CD8-positive, alpha-beta memory T cell (primary cell): Measurements from ENCODE around the gene INO80C. TPM values are rescaled to one million over a fixed set of nuclear protein-coding genes. Genes with fewer than 3 reads are reported as not detected.

Experiments used
- CTCF ChIA-PET: fragments of 350-600 bp; sonication (Branson Sonifier 250); formaldehyde crosslinking; loops from one replicate; lab custom pipeline; 2021; ENCODE audit warnings: antibody characterized with exemption; lab: Charles Lee
- POLR2A ChIA-PET: fragments of 350-600 bp; sonication (Branson Sonifier 250); formaldehyde crosslinking; loops from one replicate; lab custom pipeline; 2021; ENCODE audit warnings: antibody characterized with exemption; lab: Charles Lee
- DNase-seq, 5 donors: peaks; one replicate each; pipeline versions ENCODE4 v3.0.0 to v3.0.0-alpha.2; 2020 to 2022; ENCODE audit warnings: mixed read lengths in 1 of 5
- H3K27ac ChIP-seq: one replicate; pipeline ENCODE4 v1.7.0; 2013; ENCODE audit warnings: low read depth, mild to moderate bottlenecking, low read length, moderate library complexity
- H3K27me3 ChIP-seq: 2 replicates; pipeline ENCODE4 v1.7.0; 2013; ENCODE audit warnings: low read length, mild to moderate bottlenecking; ENCODE audit not compliant: insufficient read depth, poor library complexity, severe bottlenecking
- H3K36me3 ChIP-seq: 2 replicates; pipeline ENCODE4 v1.7.0; 2013; ENCODE audit warnings: mild to moderate bottlenecking, low read length, moderate library complexity; ENCODE audit not compliant: insufficient read depth
- H3K4me1 ChIP-seq: 2 replicates; pipeline ENCODE4 v1.7.0; 2013; ENCODE audit warnings: mild to moderate bottlenecking, low read length, moderate library complexity; ENCODE audit not compliant: insufficient read depth
- H3K4me3 ChIP-seq: 2 replicates; pipeline ENCODE4 v1.7.0; 2013; ENCODE audit warnings: mild to moderate bottlenecking, low read length
- H3K9me3 ChIP-seq: 2 replicates; pipeline ENCODE4 v1.7.0; 2013; ENCODE audit warnings: mild to moderate bottlenecking, low read length
- H3K27ac Mint-ChIP-seq, 8 donors: one replicate each; pipeline ENCODE4 v1.8.0; 2020 to 2021; ENCODE audit warnings: mixed read lengths in 8 of 8, mild to moderate bottlenecking in 6 of 8, inconsistent platforms in 3 of 8, moderate library complexity in 3 of 8
- H3K27me3 Mint-ChIP-seq, 2 donors: one replicate each; pipeline ENCODE4 v1.8.0; 2020 to 2021; ENCODE audit warnings: mixed read lengths in 2 of 2, mild to moderate bottlenecking in 1 of 2, moderate library complexity in 1 of 2
- H3K36me3 Mint-ChIP-seq, 3 donors: one replicate each; pipeline ENCODE4 v1.8.0; 2020 to 2021; ENCODE audit warnings: mixed read lengths in 3 of 3, inconsistent platforms in 1 of 3, mild to moderate bottlenecking in 1 of 3
- H3K4me1 Mint-ChIP-seq, 3 donors: one replicate each; pipeline ENCODE4 v1.8.0; 2020 to 2021; ENCODE audit warnings: mixed read lengths in 3 of 3, inconsistent platforms in 1 of 3, mild to moderate bottlenecking in 1 of 3
- H3K4me3 Mint-ChIP-seq, 7 donors: one replicate each; pipeline ENCODE4 v1.8.0; 2020 to 2021; ENCODE audit warnings: mixed read lengths in 7 of 7, mild to moderate bottlenecking in 6 of 7, moderate library complexity in 4 of 7, inconsistent platforms in 2 of 7
- H3K9me3 Mint-ChIP-seq, 5 donors: one replicate each; pipeline ENCODE4 v1.8.0; 2020 to 2022; ENCODE audit warnings: mixed read lengths in 5 of 5, mild to moderate bottlenecking in 3 of 5, moderate library complexity in 2 of 5, inconsistent platforms in 1 of 5
- polyA plus RNA-seq: library from polyadenylated mRNA; unstranded; fragments of 300-500 nt; fragmentation: Illumina TruSeq; gene quantifications from one replicate; pipeline ENCODE4 v1.2.3, GENCODE V29; 2021
- total RNA-seq, 2 experiments: library from RNA; stranded (reverse); gene quantifications; one replicate each; pipeline ENCODE4 v1.2.3, GENCODE V29; 2021

The INO80C gene
- total and polyA plus RNA-seq, 3 experiments from 2014 or later: 16.6 to 28.5 (median 27.0) TPM

- no peak overlapping the region for H3K4me3 ChIP-seq
- ChIA-PET CTCF (interaction anchor here (0.7 kb wide), 1 partner anchor 363 kb away, joined by 3 read pairs; no protein-coding TSS in a partner anchor), POLR2A (no interaction called here)
- H3K9me3 ChIP-seq: peaks cover 3% of the 10 kb centered on the region
- H3K27ac ChIP-seq: no peak overlapping the region
- H3K36me3 ChIP-seq: no peaks in the 10 kb centered on the region
- Mint-ChIP-seq H3K9me3 (peaks cover 7 to 14% (median 12%) of the 10 kb centered on the region in 5 donors), H3K27me3 (peaks cover 5 to 23% of the 10 kb centered on the region in 2 donors), H3K4me1 (no peaks in the 10 kb centered on the region), H3K27ac (no peak overlapping the region), H3K36me3 (peaks cover 0 to 14% (median 0%) of the 10 kb centered on the region in 3 donors), H3K4me3 (no peak overlapping the region)
- DNase-seq: no peak
- no peaks in the 10 kb centered on the region for H3K27me3 ChIP-seq
- no peaks in the 10 kb centered on the region for H3K4me1 ChIP-seq
Measured at GRCh38 chr18:35436076-35436649, 61.6 kb downstream of the INO80C start.

GRCh38 chr18:35435401-35435800, 62.4 kb downstream of the INO80C start:
- no peak for DNase-seq
- Mint-ChIP-seq H3K36me3 (peaks cover 0 to 14% (median 0%) of the 10 kb centered on the region in 3 donors), H3K27me3 (peaks cover 5 to 19% of the 10 kb centered on the region in 2 donors), H3K4me1 (no peaks in the 10 kb centered on the region), H3K4me3 (no peak overlapping the region), H3K9me3 (peaks cover 7 to 14% (median 12%) of the 10 kb centered on the region in 5 donors), H3K27ac (no peak overlapping the region)
- H3K4me3 ChIP-seq: no peak overlapping the region
- no peaks in the 10 kb centered on the region for H3K27me3 ChIP-seq
- no peak overlapping the region for H3K27ac ChIP-seq
- ChIA-PET CTCF (no interaction called here), POLR2A (no interaction called here)
- no peaks in the 10 kb centered on the region for H3K4me1 ChIP-seq
- peaks cover 3% of the 10 kb centered on the region for H3K9me3 ChIP-seq
- no peaks in the 10 kb centered on the region for H3K36me3 ChIP-seq

- POLR2A ChIA-PET: no interaction called here
Measured at GRCh38 chr18:35432565-35433001, 65.2 kb downstream of the INO80C start.

GRCh38 chr18:35431374-35431741, 66.4 kb downstream of the INO80C start:
- Histone ChIP-seq H3K27ac (no peak overlapping the region), H3K4me3 (no peak overlapping the region), H3K27me3 (no peaks in the 10 kb centered on the region), H3K36me3 (no peaks in the 10 kb centered on the region), H3K9me3 (peaks cover 3% of the 10 kb centered on the region), H3K4me1 (no peaks in the 10 kb centered on the region)
- peaks cover 3 to 6% of the 10 kb centered on the region in 2 donors for H3K27me3 Mint-ChIP-seq
- DNase-seq: no peak
- no peak overlapping the region for H3K4me3 Mint-ChIP-seq
- no peaks in the 10 kb centered on the region for H3K4me1 Mint-ChIP-seq
- ChIA-PET CTCF (no interaction called here), POLR2A (no interaction called here)
- H3K27ac Mint-ChIP-seq: no peak overlapping the region
- H3K9me3 Mint-ChIP-seq: peaks cover 7 to 14% (median 12%) of the 10 kb centered on the region in 5 donors
- peaks cover 0 to 11% (median 1%) of the 10 kb centered on the region in 3 donors for H3K36me3 Mint-ChIP-seq

More at GRCh38 chr18:35432565-35433001, 65.2 kb downstream of the INO80C start:
- Mint-ChIP-seq H3K27me3 (peaks cover 3 to 12% of the 10 kb centered on the region in 2 donors), H3K36me3 (peaks cover 0 to 14% (median 1%) of the 10 kb centered on the region in 3 donors), H3K4me3 (no peak overlapping the region), H3K27ac (no peak overlapping the region), H3K9me3 (peaks cover 7 to 14% (median 12%) of the 10 kb centered on the region in 5 donors), H3K4me1 (no peaks in the 10 kb centered on the region)
- Histone ChIP-seq H3K27ac (no peak overlapping the region), H3K4me1 (no peaks in the 10 kb centered on the region), H3K4me3 (no peak overlapping the region), H3K36me3 (no peaks in the 10 kb centered on the region), H3K9me3 (peaks cover 3% of the 10 kb centered on the region), H3K27me3 (no peaks in the 10 kb centered on the region)
- DNase-seq: no peak
- CTCF ChIA-PET: no interaction called here

- ChIA-PET CTCF (no interaction called here), POLR2A (no interaction called here)
- Mint-ChIP-seq H3K27ac (no peak overlapping the region), H3K9me3 (peaks cover 4 to 11% (median 9%) of the 10 kb centered on the region in 5 donors), H3K27me3 (peaks cover 3 to 6% of the 10 kb centered on the region in 2 donors), H3K4me1 (no peaks in the 10 kb centered on the region), H3K4me3 (no peak overlapping the region), H3K36me3 (peaks cover 0 to 8% (median 1%) of the 10 kb centered on the region in 3 donors)
- Histone ChIP-seq H3K4me3 (no peak overlapping the region), H3K4me1 (no peaks in the 10 kb centered on the region), H3K27ac (no peak overlapping the region), H3K27me3 (no peaks in the 10 kb centered on the region), H3K9me3 (peaks cover 3% of the 10 kb centered on the region), H3K36me3 (no peaks in the 10 kb centered on the region)
- no peak for DNase-seq
Measured at GRCh38 chr18:35430721-35431373, 66.9 kb downstream of the INO80C start.

- no peak for DNase-seq
- H3K4me1 ChIP-seq: no peaks in the 10 kb centered on the region
- H3K27me3 Mint-ChIP-seq: peaks cover 0 to 4% of the 10 kb centered on the region in 2 donors
- no peaks in the 10 kb centered on the region for H3K36me3 ChIP-seq
- CTCF ChIA-PET: no interaction called here
- no peaks in the 10 kb centered on the region for H3K9me3 ChIP-seq
- no peak overlapping the region for H3K27ac ChIP-seq
- no peaks in the 10 kb centered on the region for H3K27me3 ChIP-seq
- no peaks in the 10 kb centered on the region for H3K4me1 Mint-ChIP-seq
- H3K36me3 Mint-ChIP-seq: peaks cover 0 to 1% (median 0%) of the 10 kb centered on the region in 3 donors
- no peak overlapping the region for H3K4me3 ChIP-seq
- H3K27ac Mint-ChIP-seq: no peak overlapping the region
- H3K4me3 Mint-ChIP-seq: no peak overlapping the region
- POLR2A ChIA-PET: no interaction called here
- no peaks in the 10 kb centered on the region for H3K9me3 Mint-ChIP-seq
Measured at GRCh38 chr18:35426786-35427185, 71.0 kb downstream of the INO80C start.

- H3K27me3 Mint-ChIP-seq: peaks cover 0 to 4% of the 10 kb centered on the region in 2 donors
- H3K4me1 ChIP-seq: no peaks in the 10 kb centered on the region
- no peak overlapping the region for H3K27ac Mint-ChIP-seq
- H3K27ac ChIP-seq: no peak overlapping the region
- DNase-seq: no peak
- H3K27me3 ChIP-seq: no peaks in the 10 kb centered on the region
- ChIA-PET CTCF (no interaction called here), POLR2A (no interaction called here)
- H3K9me3 ChIP-seq: no peaks in the 10 kb centered on the region
- no peak overlapping the region for H3K4me3 Mint-ChIP-seq
- H3K36me3 ChIP-seq: no peaks in the 10 kb centered on the region
- no peak overlapping the region for H3K4me3 ChIP-seq
- H3K9me3 Mint-ChIP-seq: no peaks in the 10 kb centered on the region
- no peaks in the 10 kb centered on the region for H3K4me1 Mint-ChIP-seq
- H3K36me3 Mint-ChIP-seq: peaks cover 0 to 1% (median 0%) of the 10 kb centered on the region in 3 donors
Measured at GRCh38 chr18:35424356-35424755, 73.4 kb downstream of the INO80C start.

GRCh38 chr18:35422237-35422636, 75.5 kb downstream of the INO80C start:
- Histone ChIP-seq H3K4me1 (no peaks in the 10 kb centered on the region), H3K27me3 (no peaks in the 10 kb centered on the region), H3K4me3 (no peak overlapping the region), H3K36me3 (no peaks in the 10 kb centered on the region), H3K27ac (no peak overlapping the region), H3K9me3 (peaks cover 3% of the 10 kb centered on the region)
- Mint-ChIP-seq H3K27me3 (peaks cover 3 to 4% of the 10 kb centered on the region in 2 donors), H3K36me3 (peaks cover 0 to 3% (median 2%) of the 10 kb centered on the region in 3 donors), H3K4me3 (no peak overlapping the region), H3K27ac (no peak overlapping the region), H3K4me1 (no peaks in the 10 kb centered on the region), H3K9me3 (peaks cover 3 to 9% (median 7%) of the 10 kb centered on the region in 5 donors)
- no peak for DNase-seq
- CTCF ChIA-PET: no interaction called here
- POLR2A ChIA-PET: no interaction called here
